Adrenal gland (tissue), 12 donors: ENCODE results near the gene HSPB9. TPM values are rescaled to one million over a fixed set of nuclear protein-coding genes. Genes with fewer than 3 reads are reported as not detected.

Experiments used
- DNase-seq, 7 donors: peaks; one replicate each; pipeline ENCODE4 v3.0.0-alpha.2; 2019 to 2020
- H3K27ac ChIP-seq, 5 donors: fragments of 200-600 bp; sonication (generic) in 4 of 5; 1 replicate in 3 of 5; 2 replicates in 2 of 5; pipeline versions ENCODE4 v1.5.1 to v1.8.0; 2016 to 2020; ENCODE audit warnings: mild to moderate bottlenecking in 1 of 5
- H3K27me3 ChIP-seq: fragments of 200-600 bp; 2 replicates; pipeline ENCODE4 v1.8.0; 2021
- H3K36me3 ChIP-seq, 2 donors: fragments of 200-600 bp; replicated peaks in 1 of 2; 1 replicate in 1 of 2; 2 replicates in 1 of 2; pipeline versions ENCODE4 v1.5.1 to v1.8.0; 2018 to 2022
- H3K4me1 ChIP-seq, 2 donors: fragments of 200-600 bp; replicated peaks in 1 of 2; 1 replicate in 1 of 2; 2 replicates in 1 of 2; pipeline versions ENCODE4 v1.5.1 to v1.8.0; 2018 to 2021
- H3K4me3 ChIP-seq, 4 donors: fragments of 200-600 bp; sonication (generic) in 3 of 4; one replicate each; pipeline ENCODE4 v1.5.1; 2016 to 2018
- H3K9me3 ChIP-seq, 3 donors: fragments of 200-600 bp; sonication (generic) in 1 of 3; replicated peaks in 1 of 3; 1 replicate in 2 of 3; 2 replicates in 1 of 3; pipeline versions ENCODE4 v1.5.1 to v1.8.0; 2016 to 2021
- POLR2A ChIP-seq, 2 donors: fragments of 450-650 bp; IDR thresholded peaks; one replicate each; pipeline ENCODE4 v1.6.1; 2017; ENCODE audit warnings: antibody characterized with exemption in 2 of 2, mild to moderate bottlenecking in 2 of 2, moderate library complexity in 1 of 2
- WGBS, 4 donors: extraction: QIAGEN DNeasy Blood & Tissue Kit in 2 of 4; methylation state at CpG; one replicate each; pipeline versions ENCODE4 v1.1.5 to v1.1.7; 2013 to 2017; 5-methylcytosine and 5-hydroxymethylcytosine counted together
- intact Hi-C, 2 donors: fragments of 100-400 bp; cut with DNase I; formaldehyde crosslinking; loops; one replicate each; pipeline versions ENCODE4 v1.14.1 to v1.15.0; 2022 to 2023
- polyA plus RNA-seq, 3 donors: library from polyadenylated mRNA; stranded (reverse); fragments of 200-250 nt in 2 of 3; fragments of 350-450 nt in 1 of 3; fragmentation: Illumina TruSeq in 1 of 3; extraction: RNeasy Lipid Tissue Mini Kit (QIAGEN cat#74804) in 1 of 3; gene quantifications; one replicate each; pipeline ENCODE4 v1.2.3, GENCODE V29; 2013 to 2014
- total RNA-seq, 9 donors: library from RNA; depleted of rRNA in 4 of 9; stranded (reverse); fragments of >200 nt in 4 of 9; fragments of 120-200 nt in 1 of 9; fragmentation: NEBNext Ultra II Directional in 1 of 9; extraction: Animal tissue kit (Norgen Biotek cat#: 25700) in 1 of 9; gene quantifications; one replicate each; pipeline versions ENCODE4 v1.1.0 to v1.2.4, GENCODE V29; 2013 to 2023
- TF ChIP-seq, protein P1 (sequence below), 6 experiments: fragments of 450-650 bp in 4 of 6; fragments of 200-600 bp in 2 of 6; sonication (generic) in 1 of 6; IDR thresholded peaks; 1 replicate in 5 of 6; 2 replicates in 1 of 6; pipeline versions ENCODE4 v1.5.1 to v1.8.0; 2016 to 2021; ENCODE audit warnings: antibody characterized with exemption in 6 of 6, mild to moderate bottlenecking in 2 of 6, moderate library complexity in 1 of 6
- donor health status: healthy with polysubstance abuse.
- donor health status: Bipolar disorder and iron deficiency.
- donor health status: DM: yes; HTN: yes; CAD: no.
- donor health status: DM: no; HTN: no; CAD: no.
- donor health status: DM: no; HTN: no; CAD: no.
- donor health status: DM: yes; HTN: yes; CAD: no.

Gene HSPB9
- total and polyA plus RNA-seq, 12 donors, result 0.14 to 0.72 (median 0.20) TPM; not detected in 5

GRCh38 chr17:42111265-42111636 lies 11.4 kb upstream of the HSPB9 start:
- Histone ChIP-seq H3K36me3 (peaks cover 0 to 27% of the 10 kb centered on the region in 2 donors), H3K9me3 (no peaks in the 10 kb centered on the region), H3K4me3 (no peak overlapping the region), H3K27me3 (no peaks in the 10 kb centered on the region), H3K4me1 (peaks cover 19 to 31% of the 10 kb centered on the region in 2 donors), H3K27ac (peak overlapping the region in 3 of 5 donors; percentile 88 to 93 (median 88))
- TF ChIP-seq, protein P1, sequence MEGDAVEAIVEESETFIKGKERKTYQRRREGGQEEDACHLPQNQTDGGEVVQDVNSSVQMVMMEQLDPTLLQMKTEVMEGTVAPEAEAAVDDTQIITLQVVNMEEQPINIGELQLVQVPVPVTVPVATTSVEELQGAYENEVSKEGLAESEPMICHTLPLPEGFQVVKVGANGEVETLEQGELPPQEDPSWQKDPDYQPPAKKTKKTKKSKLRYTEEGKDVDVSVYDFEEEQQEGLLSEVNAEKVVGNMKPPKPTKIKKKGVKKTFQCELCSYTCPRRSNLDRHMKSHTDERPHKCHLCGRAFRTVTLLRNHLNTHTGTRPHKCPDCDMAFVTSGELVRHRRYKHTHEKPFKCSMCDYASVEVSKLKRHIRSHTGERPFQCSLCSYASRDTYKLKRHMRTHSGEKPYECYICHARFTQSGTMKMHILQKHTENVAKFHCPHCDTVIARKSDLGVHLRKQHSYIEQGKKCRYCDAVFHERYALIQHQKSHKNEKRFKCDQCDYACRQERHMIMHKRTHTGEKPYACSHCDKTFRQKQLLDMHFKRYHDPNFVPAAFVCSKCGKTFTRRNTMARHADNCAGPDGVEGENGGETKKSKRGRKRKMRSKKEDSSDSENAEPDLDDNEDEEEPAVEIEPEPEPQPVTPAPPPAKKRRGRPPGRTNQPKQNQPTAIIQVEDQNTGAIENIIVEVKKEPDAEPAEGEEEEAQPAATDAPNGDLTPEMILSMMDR (IDR thresholded peaks at IDR 0.05), result no peak
- TF ChIP-seq POLR2A (IDR thresholded peaks at IDR 0.05), result no peak
- DNase-seq, result no peak
- intact Hi-C loops, result loop anchor here (5.0 kb wide), 2 partner anchors 84 to 149 kb away; no protein-coding TSS in a partner anchor
- 79 to 87% (median 83%) methylated on average over 5 to 11 of the region's 11 CpGs for WGBS, 4 donors

- Histone ChIP-seq H3K36me3 (peaks cover 0 to 27% of the 10 kb centered on the region in 2 donors), H3K4me3 (peak overlapping the region; percentile 6 to 74 (median 57)), H3K9me3 (no peaks in the 10 kb centered on the region), H3K27ac (peak overlapping the region; percentile 88 to 93 (median 90)), H3K27me3 (no peaks in the 10 kb centered on the region), H3K4me1 (peaks cover 23 to 35% of the 10 kb centered on the region in 2 donors)
- TF ChIP-seq, protein P1 (IDR thresholded peaks at IDR 0.05), result no peak
- no peak for TF ChIP-seq POLR2A (IDR thresholded peaks at IDR 0.05)
- intact Hi-C loops, result loop anchor here (5.0 kb wide), 2 partner anchors 85 to 150 kb away; no protein-coding TSS in a partner anchor
- 2 to 22% (median 7%) methylated on average over 6 to 12 of the region's 12 CpGs for WGBS, 4 donors
- peak in 6 of 7 donors; percentile 49 to 74 (median 59) for DNase-seq
Measured at GRCh38 chr17:42111871-42112551, 10.6 kb upstream of the HSPB9 start.

DNA sequence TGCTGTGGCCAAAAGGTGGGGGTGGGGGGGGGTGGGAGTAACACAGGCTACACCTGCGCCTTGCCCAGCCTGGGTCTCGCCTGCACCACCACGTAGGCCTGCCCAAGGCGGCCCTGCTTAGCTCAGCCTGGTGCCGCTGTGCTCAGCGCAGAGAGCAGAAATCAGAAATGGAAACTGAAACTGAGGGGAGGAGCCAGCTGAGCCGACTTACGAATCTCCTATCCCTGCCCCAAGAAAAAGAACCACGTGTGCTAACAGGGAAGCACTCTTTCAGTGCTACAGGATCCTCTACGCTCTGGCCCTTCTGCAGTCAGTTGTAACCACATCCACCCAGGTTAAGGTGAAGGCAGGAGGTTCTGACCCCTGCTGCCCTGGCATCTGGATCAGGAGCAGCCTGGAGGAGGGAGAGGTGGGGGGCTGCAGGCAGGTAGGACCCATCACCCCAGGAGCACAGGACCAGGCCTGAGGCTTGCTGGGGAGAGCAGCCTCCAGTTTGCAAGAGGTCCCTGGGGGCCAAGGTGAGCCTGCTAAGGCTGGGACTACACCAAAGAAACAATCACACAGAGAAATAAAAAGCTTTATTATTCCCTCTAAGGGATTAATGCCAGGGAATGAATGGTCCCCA lies 9.9 kb upstream of the HSPB9 start, which contains the start of gene DHX58:
Gene DHX58, minus strand, starts transcription at position 163 of the 625 bp plus-strand sequence. CDS start 822 bp downstream, outside the sequence.
- DNase-seq, result peak; percentile 68 to 91 (median 83)
- intact Hi-C loops, result loop anchor here (5.0 kb wide), 2 partner anchors 85 to 150 kb away; no protein-coding TSS in a partner anchor
- Histone ChIP-seq H3K27ac (peak within 1 kb of the TSS; percentile 88 to 93 (median 90)), H3K27me3 (no peaks in the 10 kb centered on the region), H3K4me1 (peaks cover 23 to 35% of the 10 kb centered on the region in 2 donors), H3K4me3 (peak within 1 kb of the TSS; percentile 6 to 74 (median 57)), H3K36me3 (peaks cover 0 to 32% of the 10 kb centered on the region in 2 donors), H3K9me3 (no peaks in the 10 kb centered on the region)
- TF ChIP-seq, protein P1 (IDR thresholded peaks at IDR 0.05), result no peak
- TF ChIP-seq POLR2A (IDR thresholded peaks at IDR 0.05), result peak; percentile 46 to 81
- 0 to 1% (median 0%) methylated on average over 4 to 10 of the region's 10 CpGs for WGBS, 4 donors
